ENCODE measurements around the gene SMIM44. TPM values are rescaled to one million over a fixed set of nuclear protein-coding genes. Genes with fewer than 3 reads are reported as not detected.
"Not testable (repeated sequence)": the region's sequence is repeated elsewhere in the genome, so short reads cannot be mapped to it uniquely, and the experiment has no call there.

SMIM44 gene
- total RNA-seq, result not detected

GRCh38 chr19:3483226-3483628, at the start of gene SMIM44:
SMIM44 (minus strand) TSS chr19:3483441; CDS start chr19:3483403, 38 bp downstream.
- H3K4me3 Mint-ChIP-seq, result no peak within 1 kb of the TSS
- no peak within 1 kb of the TSS for H3K27ac Mint-ChIP-seq
- ATAC-seq (replicated peaks in 1 of 2) (no peak), DNase-seq (no peak)
- H3K4me1 Mint-ChIP-seq (ENCODE audit: low read depth), result peaks cover 3% of the 10 kb centered on the region
- H3K9me3 Mint-ChIP-seq, result no peaks in the 10 kb centered on the region
- H3K27me3 Mint-ChIP-seq (ENCODE audit: low read depth), result peaks cover 1% of the 10 kb centered on the region
- H3K36me3 Mint-ChIP-seq (ENCODE audit: insufficient read depth in 2 of 2), result no peaks in the 10 kb centered on the region

GRCh38 chr19:3533033-3533432, 49.8 kb upstream of the SMIM44 start:
- Mint-ChIP-seq H3K27ac (no peak overlapping the region), H3K27me3 (ENCODE audit: low read depth) (no peaks in the 10 kb centered on the region), H3K36me3 (ENCODE audit: insufficient read depth in 2 of 2) (peaks cover 0 to 4% of the 10 kb centered on the region in 2 donors), H3K9me3 (no peaks in the 10 kb centered on the region), H3K4me3 (no peak overlapping the region), H3K4me1 (ENCODE audit: low read depth) (no peaks in the 10 kb centered on the region)
- no peak for DNase-seq
- ATAC-seq (replicated peaks in 1 of 2), result no peak

GRCh38 chr19:3532154-3532786, 49.0 kb upstream of the SMIM44 start:
- Mint-ChIP-seq H3K27ac (no peak overlapping the region), H3K4me1 (ENCODE audit: low read depth) (no peaks in the 10 kb centered on the region), H3K9me3 (no peaks in the 10 kb centered on the region), H3K4me3 (no peak overlapping the region), H3K27me3 (ENCODE audit: low read depth) (no peaks in the 10 kb centered on the region), H3K36me3 (ENCODE audit: insufficient read depth in 2 of 2) (peaks cover 0 to 4% of the 10 kb centered on the region in 2 donors)
- peak in 1 of 2 donors; percentile 5 for ATAC-seq (replicated peaks in 1 of 2)
- no peak for DNase-seq

GRCh38 chr19:3531716-3532115, 48.5 kb upstream of the SMIM44 start:
- Mint-ChIP-seq H3K36me3 (ENCODE audit: insufficient read depth in 2 of 2) (peaks cover 0 to 4% of the 10 kb centered on the region in 2 donors), H3K27me3 (ENCODE audit: low read depth) (no peaks in the 10 kb centered on the region), H3K9me3 (no peaks in the 10 kb centered on the region), H3K4me3 (no peak overlapping the region), H3K27ac (no peak overlapping the region), H3K4me1 (ENCODE audit: low read depth) (no peaks in the 10 kb centered on the region)
- ATAC-seq (replicated peaks in 1 of 2), result no peak
- no peak for DNase-seq

- H3K27me3 Mint-ChIP-seq (ENCODE audit: low read depth), result no peaks in the 10 kb centered on the region
- no peak for DNase-seq
- H3K4me1 Mint-ChIP-seq (ENCODE audit: low read depth), result no peaks in the 10 kb centered on the region
- H3K36me3 Mint-ChIP-seq (ENCODE audit: insufficient read depth in 2 of 2), result peaks cover 0 to 4% of the 10 kb centered on the region in 2 donors
- no peak for ATAC-seq (replicated peaks in 1 of 2)
- H3K4me3 Mint-ChIP-seq, result no peak overlapping the region
- H3K9me3 Mint-ChIP-seq, result no peaks in the 10 kb centered on the region
- H3K27ac Mint-ChIP-seq, result no peak overlapping the region
Measured at GRCh38 chr19:3530389-3530788, 47.1 kb upstream of the SMIM44 start.

- H3K9me3 Mint-ChIP-seq; DNase-seq; H3K27me3 Mint-ChIP-seq (ENCODE audit: low read depth); ATAC-seq (replicated peaks in 1 of 2); H3K4me3 Mint-ChIP-seq; H3K36me3 Mint-ChIP-seq (ENCODE audit: insufficient read depth in 2 of 2); H3K27ac Mint-ChIP-seq; H3K4me1 Mint-ChIP-seq (ENCODE audit: low read depth): not testable (repeated sequence)
Measured at GRCh38 chr19:3529299-3529698, 46.1 kb upstream of the SMIM44 start.

GRCh38 chr19:3528539-3529211, 45.4 kb upstream of the SMIM44 start:
- H3K27me3 Mint-ChIP-seq (ENCODE audit: low read depth), result no peaks in the 10 kb centered on the region
- H3K9me3 Mint-ChIP-seq, result no peaks in the 10 kb centered on the region
- no peak overlapping the region for H3K4me3 Mint-ChIP-seq
- H3K4me1 Mint-ChIP-seq (ENCODE audit: low read depth), result no peaks in the 10 kb centered on the region
- H3K27ac Mint-ChIP-seq, result no peak overlapping the region
- peaks cover 0 to 2% of the 10 kb centered on the region in 2 donors for H3K36me3 Mint-ChIP-seq (ENCODE audit: insufficient read depth in 2 of 2)
- DNase-seq (no peak), ATAC-seq (replicated peaks in 1 of 2) (no peak)

- H3K9me3 Mint-ChIP-seq, result no peaks in the 10 kb centered on the region
- H3K36me3 Mint-ChIP-seq (ENCODE audit: insufficient read depth in 2 of 2), result peaks cover 0 to 2% of the 10 kb centered on the region in 2 donors
- ATAC-seq (replicated peaks in 1 of 2) (no peak), DNase-seq (no peak)
- H3K27ac Mint-ChIP-seq, result no peak overlapping the region
- H3K4me3 Mint-ChIP-seq, result no peak overlapping the region
- no peaks in the 10 kb centered on the region for H3K4me1 Mint-ChIP-seq (ENCODE audit: low read depth)
- no peaks in the 10 kb centered on the region for H3K27me3 Mint-ChIP-seq (ENCODE audit: low read depth)
Measured at GRCh38 chr19:3528080-3528479, 44.8 kb upstream of the SMIM44 start.

- Mint-ChIP-seq H3K4me3 (no peak overlapping the region), H3K9me3 (no peaks in the 10 kb centered on the region), H3K27me3 (ENCODE audit: low read depth) (no peaks in the 10 kb centered on the region), H3K36me3 (ENCODE audit: insufficient read depth in 2 of 2) (no peaks in the 10 kb centered on the region), H3K4me1 (ENCODE audit: low read depth) (no peaks in the 10 kb centered on the region), H3K27ac (no peak overlapping the region)
- DNase-seq (no peak), ATAC-seq (replicated peaks in 1 of 2) (no peak)
Measured at GRCh38 chr19:3527238-3527910, 44.1 kb upstream of the SMIM44 start.

GRCh38 chr19:3526507-3527237, 43.4 kb upstream of the SMIM44 start:
- no peak overlapping the region for H3K4me3 Mint-ChIP-seq

GRCh38 chr19:3524904-3525451, 41.7 kb upstream of the SMIM44 start:
- no peaks in the 10 kb centered on the region for H3K9me3 Mint-ChIP-seq
- H3K4me3 Mint-ChIP-seq, result no peak overlapping the region
- no peaks in the 10 kb centered on the region for H3K27me3 Mint-ChIP-seq (ENCODE audit: low read depth)
- H3K36me3 Mint-ChIP-seq (ENCODE audit: insufficient read depth in 2 of 2), result peaks cover 0 to 2% of the 10 kb centered on the region in 2 donors
- ATAC-seq (replicated peaks in 1 of 2) (no peak), DNase-seq (no peak)
- peaks cover 6% of the 10 kb centered on the region for H3K4me1 Mint-ChIP-seq (ENCODE audit: low read depth)
- no peak overlapping the region for H3K27ac Mint-ChIP-seq

More at GRCh38 chr19:3526507-3527237, 43.4 kb upstream of the SMIM44 start:
- Mint-ChIP-seq H3K4me1 (ENCODE audit: low read depth) (no peaks in the 10 kb centered on the region), H3K36me3 (ENCODE audit: insufficient read depth in 2 of 2) (peaks cover 0 to 2% of the 10 kb centered on the region in 2 donors), H3K27me3 (ENCODE audit: low read depth) (no peaks in the 10 kb centered on the region), H3K9me3 (no peaks in the 10 kb centered on the region), H3K27ac (no peak overlapping the region)
- ATAC-seq (replicated peaks in 1 of 2), result no peak
- no peak for DNase-seq

GRCh38 chr19:3524078-3524842, 41.0 kb upstream of the SMIM44 start:
- Mint-ChIP-seq H3K27ac (no peak overlapping the region), H3K36me3 (ENCODE audit: insufficient read depth in 2 of 2) (peaks cover 0 to 2% of the 10 kb centered on the region in 2 donors)

More at GRCh38 chr19:3524078-3524842, 41.0 kb upstream of the SMIM44 start:
- DNase-seq (no peak), ATAC-seq (replicated peaks in 1 of 2) (no peak)
- H3K27me3 Mint-ChIP-seq (ENCODE audit: low read depth), result no peaks in the 10 kb centered on the region
- H3K4me3 Mint-ChIP-seq, result no peak overlapping the region
- no peaks in the 10 kb centered on the region for H3K9me3 Mint-ChIP-seq
- H3K4me1 Mint-ChIP-seq (ENCODE audit: low read depth), result peaks cover 6% of the 10 kb centered on the region

Measured in activated T-cell treated with anti-CD3 and anti-CD28 coated beads, Interleukin-2, amount 50 U/mL, for 72 hours (primary cell).